H1 (cell line): ENCODE results near the gene PRMT1. TPM values are rescaled to one million over a fixed set of nuclear protein-coding genes. Genes with fewer than 3 reads are reported as not detected.

Source experiments
- CTCF ChIA-PET: fragments of 300-600 bp; sonication (Branson Sonifier 250); formaldehyde crosslinking; loops from one replicate; lab custom pipeline; 2021; ENCODE audit not compliant: partially characterized antibody; lab: Charles Lee
- POLR2A ChIA-PET: fragments of 300-600 bp; sonication (Branson Sonifier 250); formaldehyde crosslinking; loops from one replicate; lab custom pipeline; 2021; ENCODE audit warnings: inconsistent platforms; ENCODE audit not compliant: partially characterized antibody; lab: Charles Lee
- DNase-seq, 2 experiments: peaks; one replicate each; pipeline versions ENCODE4 v3.0.0 to v3.0.0-alpha.2; 2010 to 2022; ENCODE audit warnings: low spot score in 2 of 2, low read depth in 1 of 2, mixed read lengths in 1 of 2
- FAIRE-seq: peaks from 2 replicates; lab custom pipeline; 2011; peaks lifted over from hg19 to GRCh38; lab: Jason Lieb, UNC
- H2AFZ ChIP-seq: 2 replicates; pipeline ENCODE4 v1.8.1; 2012; ENCODE audit warnings: low read length, inconsistent platforms
- H2AK5ac ChIP-seq: 2 replicates; pipeline ENCODE4 v1.6.1; 2013; ENCODE audit warnings: low read depth, low read length
- H2BK120ac ChIP-seq: replicated peaks from 2 replicates; pipeline ENCODE3; 2013; ENCODE audit warnings: low read depth, low read length, inconsistent platforms
- H2BK12ac ChIP-seq: 2 replicates; pipeline ENCODE4 v1.6.1; 2013; ENCODE audit warnings: low read depth, low read length
- H2BK15ac ChIP-seq: 2 replicates; pipeline ENCODE4 v1.6.1; 2013; ENCODE audit warnings: low read length
- H2BK20ac ChIP-seq: 2 replicates; pipeline ENCODE4 v1.6.1; 2013; ENCODE audit warnings: low read length
- H2BK5ac ChIP-seq: 2 replicates; pipeline ENCODE4 v1.6.1; 2013; ENCODE audit warnings: low read depth, low read length
- H3K14ac ChIP-seq: 2 replicates; pipeline ENCODE4 v1.6.1; 2013; ENCODE audit warnings: inconsistent platforms; ENCODE audit not compliant: insufficient read length
- H3K18ac ChIP-seq: 2 replicates; pipeline ENCODE4 v1.6.1; 2013; ENCODE audit warnings: low read length; ENCODE audit errors: extremely low read depth
- H3K23ac ChIP-seq: 2 replicates; pipeline ENCODE4 v1.6.1; 2013; ENCODE audit warnings: inconsistent platforms; ENCODE audit not compliant: insufficient read length
- H3K23me2 ChIP-seq: 2 replicates; pipeline ENCODE4 v1.6.1; 2013; ENCODE audit warnings: low read depth, low read length
- H3K27ac ChIP-seq: 2 replicates; pipeline ENCODE4 v1.6.1; 2011; ENCODE audit warnings: low read depth, low read length, inconsistent platforms
- H3K27me3 ChIP-seq, 4 experiments: replicated peaks in 1 of 4; 1 replicate in 1 of 4; 2 replicates in 3 of 4; pipeline versions ENCODE4 v1.6.1 to v1.8.1; 2011 to 2013; ENCODE audit warnings: low read length in 3 of 4, mild to moderate bottlenecking in 3 of 4, inconsistent platforms in 2 of 4, mixed read lengths in 2 of 4, moderate library complexity in 1 of 4; ENCODE audit not compliant: control insufficient read depth in 3 of 4, insufficient read depth in 3 of 4; ENCODE audit errors: extremely low read depth in 1 of 4
- H3K36me3 ChIP-seq, 4 experiments: 2 replicates each; pipeline versions ENCODE4 v1.6.1 to v1.8.1; 2011 to 2013; ENCODE audit warnings: mild to moderate bottlenecking in 4 of 4, low read length in 3 of 4, moderate library complexity in 2 of 4, control low read depth in 1 of 4, inconsistent platforms in 1 of 4; ENCODE audit not compliant: insufficient read depth in 4 of 4, control insufficient read depth in 2 of 4
- H3K4ac ChIP-seq: replicated peaks from 2 replicates; pipeline ENCODE3; 2013; ENCODE audit warnings: low read length, low read depth, mixed read lengths, inconsistent platforms; ENCODE audit not compliant: insufficient read length
- H3K4me1 ChIP-seq, 4 experiments: replicated peaks in 1 of 4; 1 replicate in 1 of 4; 2 replicates in 3 of 4; pipeline versions ENCODE4 v1.6.1 to v1.8.1; 2011 to 2013; ENCODE audit warnings: low read length in 3 of 4, inconsistent platforms in 2 of 4, mixed read lengths in 1 of 4; ENCODE audit not compliant: insufficient read depth in 4 of 4, control insufficient read depth in 3 of 4
- H3K4me2 ChIP-seq, 2 experiments: 2 replicates each; pipeline versions ENCODE4 v1.6.1 to v1.8.1; 2011 to 2013; ENCODE audit warnings: low read depth in 2 of 2, low read length in 2 of 2, control low read depth in 1 of 2, inconsistent platforms in 1 of 2, mild to moderate bottlenecking in 1 of 2; ENCODE audit not compliant: insufficient read depth in 1 of 2
- H3K4me3 ChIP-seq, 4 experiments: fragments of 200-600, 300-600 bp in 1 of 4; sonication (generic), shearing (Covaris generic), sonication (Bioruptor Twin) in 1 of 4; 2 replicates each; pipeline versions ENCODE4 v1.5.1 to v1.8.1; 2011 to 2016; ENCODE audit warnings: low read length in 4 of 4, low read depth in 3 of 4, control low read depth in 2 of 4, inconsistent platforms in 2 of 4, mild to moderate bottlenecking in 2 of 4, mixed read lengths in 1 of 4, moderate library complexity in 1 of 4; ENCODE audit not compliant: insufficient read depth in 2 of 4; ENCODE audit errors: extremely low read depth in 1 of 4
- H3K56ac ChIP-seq: replicated peaks from 2 replicates; pipeline ENCODE3; 2013; ENCODE audit warnings: low read depth, mild to moderate bottlenecking, mixed read lengths, low read length, inconsistent platforms; ENCODE audit not compliant: insufficient read length
- H3K79me1 ChIP-seq: 2 replicates; pipeline ENCODE4 v1.6.1; 2013; ENCODE audit warnings: low read depth, low read length, control low read depth
- H3K79me2 ChIP-seq, 2 experiments: 2 replicates each; pipeline versions ENCODE4 v1.6.1 to v1.8.1; 2012 to 2013; ENCODE audit warnings: low read length in 2 of 2, mild to moderate bottlenecking in 2 of 2, inconsistent platforms in 1 of 2; ENCODE audit not compliant: insufficient read depth in 2 of 2, control insufficient read depth in 1 of 2
- H3K9ac ChIP-seq, 4 experiments: replicated peaks in 1 of 4; 1 replicate in 1 of 4; 2 replicates in 3 of 4; pipeline versions ENCODE4 v1.6.1 to v1.8.1; 2011 to 2013; ENCODE audit warnings: low read depth in 3 of 4, low read length in 3 of 4, control low read depth in 2 of 4, mild to moderate bottlenecking in 2 of 4, moderate library complexity in 2 of 4, inconsistent platforms in 1 of 4; ENCODE audit errors: extremely low read depth in 1 of 4
- H3K9me3 ChIP-seq, 2 experiments: 2 replicates each; pipeline versions ENCODE4 v1.6.1 to v1.8.1; 2012 to 2013; ENCODE audit warnings: mild to moderate bottlenecking in 2 of 2, moderate library complexity in 2 of 2, control low read depth in 1 of 2, inconsistent platforms in 1 of 2, low read depth in 1 of 2, low read length in 1 of 2, mixed read lengths in 1 of 2; ENCODE audit not compliant: insufficient read depth in 2 of 2
- H4K20me1 ChIP-seq, 2 experiments: replicated peaks in 1 of 2; 2 replicates each; pipeline versions ENCODE3 to v1.8.1; 2011 to 2013; ENCODE audit warnings: inconsistent platforms in 2 of 2, low read length in 2 of 2, mild to moderate bottlenecking in 1 of 2; ENCODE audit not compliant: insufficient read depth in 2 of 2, control insufficient read depth in 1 of 2
- H4K5ac ChIP-seq: 2 replicates; pipeline ENCODE4 v1.6.1; 2013; ENCODE audit warnings: low read length, low read depth, mixed read lengths, inconsistent platforms; ENCODE audit not compliant: insufficient read length
- H4K8ac ChIP-seq: 2 replicates; pipeline ENCODE4 v1.8.0; 2013; ENCODE audit warnings: mild to moderate bottlenecking, moderate library complexity, low read length, inconsistent platforms; ENCODE audit not compliant: insufficient read depth; ENCODE audit errors: extremely low read depth
- H4K91ac ChIP-seq: replicated peaks from 2 replicates; pipeline ENCODE3; 2013; ENCODE audit warnings: low read length, mixed read lengths, inconsistent platforms; ENCODE audit not compliant: insufficient read length
- MAX ChIP-seq: IDR thresholded peaks from 2 replicates; pipeline ENCODE4 v1.6.1; 2012; ENCODE audit warnings: inconsistent platforms
- WGBS, 2 experiments: shearing (Covaris generic) in 1 of 2; methylation state at CpG; one replicate each; pipeline versions ENCODE4 v1.1.6 to v1.1.7; 2013 to 2015; ENCODE audit warnings: low lambda C conversion rate in 2 of 2, mixed read lengths in 2 of 2, inconsistent platforms in 1 of 2, low coverage in 1 of 2, missing lambda C conversion rate in 1 of 2; ENCODE audit not compliant: insufficient replicate concordance in 2 of 2, insufficient coverage in 1 of 2, insufficient read length in 1 of 2; ENCODE audit errors: extremely low coverage in 1 of 2, missing lambda C conversion rate in 1 of 2; 5-methylcytosine and 5-hydroxymethylcytosine counted together
- polyA plus RNA-seq, 7 experiments: library from polyadenylated mRNA; depleted of rRNA in 3 of 7; stranded (reverse) in 5 of 7; unstranded in 2 of 7; fragments of >200 nt in 5 of 7; fragments of 200-250 nt in 2 of 7; gene quantifications; 1 replicate in 5 of 7; 2 replicates in 1 of 7; 4 replicates in 1 of 7; pipeline versions ENCODE4 v1.2.1 to v1.2.3, GENCODE V29; 2011 to 2013; ENCODE audit warnings: missing spikeins in 2 of 7, mixed read lengths in 2 of 7
- total RNA-seq: library from RNA; stranded (reverse); fragmentation: NEBNext Ultra II Directional; extraction: Animal tissue kit (Norgen Biotek cat#: 25700); gene quantifications from 2 replicates; pipeline ENCODE4 v1.2.1, GENCODE V29; 2021

PRMT1 gene
- total and polyA plus RNA-seq, 2 of the 8 experiments (the other 6 are each of a cell fraction or from before 2014, with no cell fraction given): 561 to 1,215 TPM

GRCh38 chr19:49669516-49669915 lies 7.6 kb upstream of the PRMT1 start:
- H2BK15ac ChIP-seq: no peak overlapping the region
- no peak overlapping the region for H3K4ac ChIP-seq
- H4K8ac ChIP-seq: no peak overlapping the region
- H4K91ac ChIP-seq: no peak overlapping the region
- H2AFZ ChIP-seq: no peak overlapping the region
- no peak overlapping the region for H2AK5ac ChIP-seq
- H3K9ac ChIP-seq: no peak overlapping the region
- H3K79me1 ChIP-seq: no peaks in the 10 kb centered on the region; the same call in none of the 2 replicates
- no peak overlapping the region for H2BK20ac ChIP-seq
- no peak overlapping the region for H3K4me2 ChIP-seq
- H3K36me3 ChIP-seq: peaks cover 2 to 21% (median 9%) of the 10 kb centered on the region in 4 experiments; a peak in 7 of 8 replicates
- H2BK5ac ChIP-seq: no peak overlapping the region
- FAIRE-seq (no peak), DNase-seq (no peak)
- no peak overlapping the region for H3K23ac ChIP-seq
- H2BK120ac ChIP-seq: no peak overlapping the region
- H3K56ac ChIP-seq: no peak overlapping the region
- H3K14ac ChIP-seq: no peak overlapping the region
- peaks cover 5 to 25% of the 10 kb centered on the region in 2 experiments; a peak in 2 of 4 replicates for H3K79me2 ChIP-seq
- H3K9me3 ChIP-seq: no peaks in the 10 kb centered on the region
- H3K4me3 ChIP-seq: no peak overlapping the region
- H3K18ac ChIP-seq: no peak overlapping the region
- no peak for TF ChIP-seq MAX
- H4K20me1 ChIP-seq: peaks cover 0 to 3% of the 10 kb centered on the region in 2 experiments
- H4K5ac ChIP-seq: no peak overlapping the region
- peaks cover 0 to 9% (median 3%) of the 10 kb centered on the region in 4 experiments; a peak in 4 of 7 replicates for H3K4me1 ChIP-seq
- H3K27ac ChIP-seq: no peak overlapping the region
- 96% methylated on average over 3 of the region's 3 CpGs; no CpG with 5 or more reads in 1 of the 2 experiments for WGBS, 2 experiments
- ChIA-PET CTCF (interaction anchor here (0.6 to 7.4 kb wide), 7 partner anchors 9 to 99 kb away, joined by 3 to 39 read pairs (median 7); no protein-coding TSS in a partner anchor), POLR2A (interaction anchor here (1.0 to 18.0 kb wide), 7 partner anchors 4 to 72 kb away, joined by 3 to 275 read pairs (median 6); partner anchors contain the start of genes ADM5, BCL2L12, CPT1C and IRF3)
- peaks cover 12% of the 10 kb centered on the region for H3K23me2 ChIP-seq
- no peaks in the 10 kb centered on the region for H3K27me3 ChIP-seq
- H2BK12ac ChIP-seq: no peak overlapping the region
